ENCODE results near the gene KRT77.

DNA sequence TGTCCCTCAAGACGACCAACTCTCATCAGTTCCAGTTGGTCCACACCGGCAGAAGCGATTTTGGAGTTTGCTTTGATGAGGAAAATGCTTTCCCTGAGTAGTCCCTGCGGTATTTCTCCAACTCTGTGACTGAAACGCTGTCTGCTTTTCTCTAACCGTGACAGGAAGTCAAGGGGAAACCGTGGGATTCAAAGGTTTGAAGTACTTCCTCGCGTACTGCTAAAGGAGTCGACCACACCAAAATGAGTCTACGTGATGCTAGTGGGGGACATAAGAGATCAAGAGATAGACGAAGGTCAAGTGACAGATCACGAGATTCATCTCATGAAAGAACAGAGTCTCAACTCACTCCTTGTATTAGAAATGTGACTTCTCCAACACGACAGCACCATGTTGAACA is 45.3 kb upstream of the KRT77 start:
- TF ChIP-seq ELF4 (CRISPR knock-in tag; IDR thresholded peaks at IDR 0.05; ENCODE audit: low read depth) (no peak), IRF2 (CRISPR knock-in tag; IDR thresholded peaks at IDR 0.05; ENCODE audit: borderline replicate concordance, low read depth) (no peak), TP53 (CRISPR knock-in tag; IDR thresholded peaks at IDR 0.05) (no peak), NFYB (CRISPR knock-in tag; conservative IDR thresholded peaks at IDR 0.05; ENCODE audit: low read depth) (no peak), ZBTB21 (CRISPR knock-in tag; IDR thresholded peaks at IDR 0.05; ENCODE audit: borderline replicate concordance) (no peak), JUN (CRISPR knock-in tag; IDR thresholded peaks at IDR 0.05) (no peak), ZNF121 (CRISPR knock-in tag; IDR thresholded peaks at IDR 0.05) (no peak), CREB1 (CRISPR knock-in tag; IDR thresholded peaks at IDR 0.05) (no peak), CREM (CRISPR knock-in tag; IDR thresholded peaks at IDR 0.05) (no peak)
- TF ChIP-seq, protein P1, sequence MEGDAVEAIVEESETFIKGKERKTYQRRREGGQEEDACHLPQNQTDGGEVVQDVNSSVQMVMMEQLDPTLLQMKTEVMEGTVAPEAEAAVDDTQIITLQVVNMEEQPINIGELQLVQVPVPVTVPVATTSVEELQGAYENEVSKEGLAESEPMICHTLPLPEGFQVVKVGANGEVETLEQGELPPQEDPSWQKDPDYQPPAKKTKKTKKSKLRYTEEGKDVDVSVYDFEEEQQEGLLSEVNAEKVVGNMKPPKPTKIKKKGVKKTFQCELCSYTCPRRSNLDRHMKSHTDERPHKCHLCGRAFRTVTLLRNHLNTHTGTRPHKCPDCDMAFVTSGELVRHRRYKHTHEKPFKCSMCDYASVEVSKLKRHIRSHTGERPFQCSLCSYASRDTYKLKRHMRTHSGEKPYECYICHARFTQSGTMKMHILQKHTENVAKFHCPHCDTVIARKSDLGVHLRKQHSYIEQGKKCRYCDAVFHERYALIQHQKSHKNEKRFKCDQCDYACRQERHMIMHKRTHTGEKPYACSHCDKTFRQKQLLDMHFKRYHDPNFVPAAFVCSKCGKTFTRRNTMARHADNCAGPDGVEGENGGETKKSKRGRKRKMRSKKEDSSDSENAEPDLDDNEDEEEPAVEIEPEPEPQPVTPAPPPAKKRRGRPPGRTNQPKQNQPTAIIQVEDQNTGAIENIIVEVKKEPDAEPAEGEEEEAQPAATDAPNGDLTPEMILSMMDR (IDR thresholded peaks at IDR 0.05): no peak
- TF ChIP-seq, protein P2, sequence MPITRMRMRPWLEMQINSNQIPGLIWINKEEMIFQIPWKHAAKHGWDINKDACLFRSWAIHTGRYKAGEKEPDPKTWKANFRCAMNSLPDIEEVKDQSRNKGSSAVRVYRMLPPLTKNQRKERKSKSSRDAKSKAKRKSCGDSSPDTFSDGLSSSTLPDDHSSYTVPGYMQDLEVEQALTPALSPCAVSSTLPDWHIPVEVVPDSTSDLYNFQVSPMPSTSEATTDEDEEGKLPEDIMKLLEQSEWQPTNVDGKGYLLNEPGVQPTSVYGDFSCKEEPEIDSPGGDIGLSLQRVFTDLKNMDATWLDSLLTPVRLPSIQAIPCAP (CRISPR knock-in tag; IDR thresholded peaks at IDR 0.05): no peak
- TF ChIP-seq, protein P3, sequence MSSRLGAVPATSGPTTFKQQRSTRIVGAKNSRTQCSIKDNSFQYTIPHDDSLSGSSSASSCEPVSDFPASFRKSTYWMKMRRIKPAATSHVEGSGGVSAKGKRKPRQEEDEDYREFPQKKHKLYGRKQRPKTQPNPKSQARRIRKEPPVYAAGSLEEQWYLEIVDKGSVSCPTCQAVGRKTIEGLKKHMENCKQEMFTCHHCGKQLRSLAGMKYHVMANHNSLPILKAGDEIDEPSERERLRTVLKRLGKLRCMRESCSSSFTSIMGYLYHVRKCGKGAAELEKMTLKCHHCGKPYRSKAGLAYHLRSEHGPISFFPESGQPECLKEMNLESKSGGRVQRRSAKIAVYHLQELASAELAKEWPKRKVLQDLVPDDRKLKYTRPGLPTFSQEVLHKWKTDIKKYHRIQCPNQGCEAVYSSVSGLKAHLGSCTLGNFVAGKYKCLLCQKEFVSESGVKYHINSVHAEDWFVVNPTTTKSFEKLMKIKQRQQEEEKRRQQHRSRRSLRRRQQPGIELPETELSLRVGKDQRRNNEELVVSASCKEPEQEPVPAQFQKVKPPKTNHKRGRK (CRISPR knock-in tag; IDR thresholded peaks at IDR 0.05; ENCODE audit: borderline replicate concordance): no peak
- TF ChIP-seq, protein P4, sequence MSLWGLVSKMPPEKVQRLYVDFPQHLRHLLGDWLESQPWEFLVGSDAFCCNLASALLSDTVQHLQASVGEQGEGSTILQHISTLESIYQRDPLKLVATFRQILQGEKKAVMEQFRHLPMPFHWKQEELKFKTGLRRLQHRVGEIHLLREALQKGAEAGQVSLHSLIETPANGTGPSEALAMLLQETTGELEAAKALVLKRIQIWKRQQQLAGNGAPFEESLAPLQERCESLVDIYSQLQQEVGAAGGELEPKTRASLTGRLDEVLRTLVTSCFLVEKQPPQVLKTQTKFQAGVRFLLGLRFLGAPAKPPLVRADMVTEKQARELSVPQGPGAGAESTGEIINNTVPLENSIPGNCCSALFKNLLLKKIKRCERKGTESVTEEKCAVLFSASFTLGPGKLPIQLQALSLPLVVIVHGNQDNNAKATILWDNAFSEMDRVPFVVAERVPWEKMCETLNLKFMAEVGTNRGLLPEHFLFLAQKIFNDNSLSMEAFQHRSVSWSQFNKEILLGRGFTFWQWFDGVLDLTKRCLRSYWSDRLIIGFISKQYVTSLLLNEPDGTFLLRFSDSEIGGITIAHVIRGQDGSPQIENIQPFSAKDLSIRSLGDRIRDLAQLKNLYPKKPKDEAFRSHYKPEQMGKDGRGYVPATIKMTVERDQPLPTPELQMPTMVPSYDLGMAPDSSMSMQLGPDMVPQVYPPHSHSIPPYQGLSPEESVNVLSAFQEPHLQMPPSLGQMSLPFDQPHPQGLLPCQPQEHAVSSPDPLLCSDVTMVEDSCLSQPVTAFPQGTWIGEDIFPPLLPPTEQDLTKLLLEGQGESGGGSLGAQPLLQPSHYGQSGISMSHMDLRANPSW (CRISPR knock-in tag; conservative IDR thresholded peaks at IDR 0.05; ENCODE audit: low read depth): no peak

All from WTC11 (cell line).